K562 (cell line): ENCODE results near the gene NISCH. TPM values are rescaled to one million over a fixed set of nuclear protein-coding genes. Genes with fewer than 3 reads are reported as not detected.

Source experiments
- CEBPB ChIP-seq: fragments of 450-650 bp; IDR thresholded peaks from 2 replicates; pipeline ENCODE4 v1.6.1; 2016; ENCODE audit warnings: missing genetic modification characterization, missing compliant biosample characterization
- CREB1 ChIP-seq, 2 experiments: sonication (generic) in 1 of 2; formaldehyde crosslinking in 1 of 2; IDR thresholded peaks; 2 replicates each; pipeline versions ENCODE4 v1.6.1 to v1.8.0; 2012 to 2022; ENCODE audit warnings: inconsistent platforms in 1 of 2, mild to moderate bottlenecking in 1 of 2, missing genetic modification reagents in 1 of 2, moderate library complexity in 1 of 2
- CXXC5 ChIP-seq: fragments of 250-450 bp; sonication (Bioruptor Pico); IDR thresholded peaks from 2 replicates; pipeline ENCODE4 v1.8.0; 2022; ENCODE audit warnings: inconsistent platforms, mild to moderate bottlenecking, moderate library complexity
- EHMT2 ChIP-seq: fragments of 450-650 bp; IDR thresholded peaks from 2 replicates; pipeline ENCODE4 v1.6.1; 2018; ENCODE audit warnings: antibody characterized with exemption
- MCM2 ChIP-seq: fragments of 450-650 bp; IDR thresholded peaks from 2 replicates; pipeline ENCODE4 v1.6.1; 2017; ENCODE audit warnings: low read depth, mild to moderate bottlenecking
- PTRF ChIP-seq: fragments of 450-650 bp; IDR thresholded peaks from 2 replicates; pipeline ENCODE4 v1.6.1; 2016; ENCODE audit warnings: mild to moderate bottlenecking, missing genetic modification characterization, missing compliant biosample characterization
- ZBTB8A ChIP-seq: fragments of 450-650 bp; IDR thresholded peaks from 2 replicates; pipeline ENCODE4 v1.6.1; 2018; ENCODE audit warnings: mild to moderate bottlenecking, moderate library complexity; ENCODE audit not compliant: partially characterized antibody
- polyA plus RNA-seq, 8 experiments: library from polyadenylated mRNA; depleted of rRNA in 4 of 8; stranded (reverse) in 5 of 8; unstranded in 3 of 8; fragments of >200 nt; fragmentation: Nextera tagmentation in 2 of 8; fragmentation: Illumina TruSeq in 1 of 8; extraction: Ambion mirVana in 2 of 8; extraction: Trizol in 1 of 8; gene quantifications; 2 replicates each; pipeline versions ENCODE4 v1.2.1 to v1.2.3, GENCODE V29; 2011 to 2014; ENCODE audit warnings: inconsistent platforms in 1 of 8, missing spikeins in 1 of 8
- total RNA-seq, 7 experiments: library from RNA; depleted of rRNA in 6 of 7; stranded (reverse); fragments of >200 nt in 6 of 7; fragmentation: Illumina TruSeq in 2 of 7; extraction: Trizol in 2 of 7; gene quantifications; 2 replicates each; pipeline versions ENCODE4 v1.2.1 to v1.2.3, GENCODE V29; 2011 to 2021; ENCODE audit warnings: low replicate concordance in 1 of 7
- TF ChIP-seq, protein P1 (sequence below): sonication (generic); formaldehyde crosslinking; IDR thresholded peaks from 2 replicates; pipeline ENCODE4 v1.8.0; 2023; ENCODE audit warnings: mild to moderate bottlenecking, missing genetic modification reagents
- TF ChIP-seq, protein P2 (sequence below): fragments of 450-650 bp; formaldehyde crosslinking; IDR thresholded peaks from 2 replicates; pipeline ENCODE4 v1.4.0; 2022; ENCODE audit warnings: missing genetic modification characterization
- TF ChIP-seq, protein P3 (sequence below): sonication (generic); formaldehyde crosslinking; IDR thresholded peaks from 2 replicates; pipeline ENCODE4 v1.8.0; 2022; ENCODE audit warnings: mild to moderate bottlenecking, missing genetic modification reagents
- TF ChIP-seq, protein P4 (sequence below): fragments of 450-650 bp; IDR thresholded peaks from 2 replicates; pipeline ENCODE4 v1.6.1; 2017; ENCODE audit warnings: antibody characterized with exemption, mild to moderate bottlenecking

The NISCH gene
- total and polyA plus RNA-seq, 9 of the 15 experiments (the other 6 are each of a cell fraction or from before 2014, with no cell fraction given): 0.44 to 43.5 (median 23.4) TPM

DNA sequence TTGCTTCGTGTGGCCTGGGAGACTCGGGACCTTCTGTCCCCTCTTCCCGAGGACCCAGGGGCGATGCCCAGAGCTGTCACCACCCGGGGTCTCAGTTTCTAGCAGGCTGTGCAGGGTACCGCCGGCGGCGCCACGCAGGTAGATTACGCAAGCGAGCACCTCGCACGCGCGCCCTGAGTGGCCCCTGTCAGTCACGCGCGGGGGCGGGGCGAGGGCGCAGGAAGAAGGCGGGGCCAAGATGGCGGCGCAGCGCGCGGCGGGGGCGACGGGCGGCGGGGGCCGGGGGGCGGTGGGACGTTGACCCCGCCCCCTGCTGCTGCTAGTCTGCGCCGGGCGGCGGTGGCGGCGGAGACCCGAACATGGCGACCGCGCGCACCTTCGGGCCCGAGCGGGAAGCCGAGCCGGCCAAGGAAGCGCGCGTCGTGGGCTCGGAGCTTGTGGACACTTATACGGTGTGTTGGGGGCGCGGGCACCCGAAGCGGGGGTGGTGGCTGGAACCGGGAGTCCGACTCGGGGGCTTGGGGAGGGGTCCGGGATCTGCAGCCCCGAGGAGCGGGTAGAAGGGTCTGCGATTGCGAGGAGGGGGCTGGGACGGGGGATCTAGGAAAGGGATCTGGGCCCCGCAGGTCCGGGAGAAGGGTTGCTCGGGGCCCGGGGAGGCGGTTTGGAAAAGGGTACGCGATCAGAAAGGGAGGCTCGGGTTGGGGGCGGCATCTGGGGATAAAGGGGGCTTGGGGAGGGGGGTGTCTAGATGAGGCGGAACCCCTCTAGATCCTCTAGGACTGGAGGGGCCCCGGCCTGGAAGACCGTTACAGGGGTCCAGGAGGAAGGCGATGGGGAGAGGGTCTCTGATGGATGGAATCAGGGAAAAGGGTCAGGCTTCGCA lies at the start of gene NISCH (continued):
- TF ChIP-seq, protein P1, sequence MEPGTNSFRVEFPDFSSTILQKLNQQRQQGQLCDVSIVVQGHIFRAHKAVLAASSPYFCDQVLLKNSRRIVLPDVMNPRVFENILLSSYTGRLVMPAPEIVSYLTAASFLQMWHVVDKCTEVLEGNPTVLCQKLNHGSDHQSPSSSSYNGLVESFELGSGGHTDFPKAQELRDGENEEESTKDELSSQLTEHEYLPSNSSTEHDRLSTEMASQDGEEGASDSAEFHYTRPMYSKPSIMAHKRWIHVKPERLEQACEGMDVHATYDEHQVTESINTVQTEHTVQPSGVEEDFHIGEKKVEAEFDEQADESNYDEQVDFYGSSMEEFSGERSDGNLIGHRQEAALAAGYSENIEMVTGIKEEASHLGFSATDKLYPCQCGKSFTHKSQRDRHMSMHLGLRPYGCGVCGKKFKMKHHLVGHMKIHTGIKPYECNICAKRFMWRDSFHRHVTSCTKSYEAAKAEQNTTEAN (CRISPR knock-in tag): no peak
- TF ChIP-seq CEBPB (tag) (peak; percentile 98), ZBTB8A (no peak), PTRF (no peak), CXXC5 (CRISPR knock-in tag) (peak; percentile 77), EHMT2 (no peak), CREB1 (IDR thresholded peaks at IDR 0.05) (peak; percentile 48; the same call in 1 of the 2 replicates), CREB1 (CRISPR knock-in tag; IDR thresholded peaks at IDR 0.05) (0 out of 2 replicates have a peak, but pooled peaks have one; percentile 4), MCM2 (no peak)
- TF ChIP-seq, protein P2, sequence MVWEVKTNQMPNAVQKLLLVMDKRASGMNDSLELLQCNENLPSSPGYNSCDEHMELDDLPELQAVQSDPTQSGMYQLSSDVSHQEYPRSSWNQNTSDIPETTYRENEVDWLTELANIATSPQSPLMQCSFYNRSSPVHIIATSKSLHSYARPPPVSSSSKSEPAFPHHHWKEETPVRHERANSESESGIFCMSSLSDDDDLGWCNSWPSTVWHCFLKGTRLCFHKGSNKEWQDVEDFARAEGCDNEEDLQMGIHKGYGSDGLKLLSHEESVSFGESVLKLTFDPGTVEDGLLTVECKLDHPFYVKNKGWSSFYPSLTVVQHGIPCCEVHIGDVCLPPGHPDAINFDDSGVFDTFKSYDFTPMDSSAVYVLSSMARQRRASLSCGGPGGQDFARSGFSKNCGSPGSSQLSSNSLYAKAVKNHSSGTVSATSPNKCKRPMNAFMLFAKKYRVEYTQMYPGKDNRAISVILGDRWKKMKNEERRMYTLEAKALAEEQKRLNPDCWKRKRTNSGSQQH (CRISPR knock-in tag): no peak
- TF ChIP-seq, protein P3, sequence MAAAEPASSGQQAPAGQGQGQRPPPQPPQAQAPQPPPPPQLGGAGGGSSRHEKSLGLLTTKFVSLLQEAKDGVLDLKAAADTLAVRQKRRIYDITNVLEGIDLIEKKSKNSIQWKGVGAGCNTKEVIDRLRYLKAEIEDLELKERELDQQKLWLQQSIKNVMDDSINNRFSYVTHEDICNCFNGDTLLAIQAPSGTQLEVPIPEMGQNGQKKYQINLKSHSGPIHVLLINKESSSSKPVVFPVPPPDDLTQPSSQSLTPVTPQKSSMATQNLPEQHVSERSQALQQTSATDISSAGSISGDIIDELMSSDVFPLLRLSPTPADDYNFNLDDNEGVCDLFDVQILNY (CRISPR knock-in tag): no peak
- TF ChIP-seq, protein P4, sequence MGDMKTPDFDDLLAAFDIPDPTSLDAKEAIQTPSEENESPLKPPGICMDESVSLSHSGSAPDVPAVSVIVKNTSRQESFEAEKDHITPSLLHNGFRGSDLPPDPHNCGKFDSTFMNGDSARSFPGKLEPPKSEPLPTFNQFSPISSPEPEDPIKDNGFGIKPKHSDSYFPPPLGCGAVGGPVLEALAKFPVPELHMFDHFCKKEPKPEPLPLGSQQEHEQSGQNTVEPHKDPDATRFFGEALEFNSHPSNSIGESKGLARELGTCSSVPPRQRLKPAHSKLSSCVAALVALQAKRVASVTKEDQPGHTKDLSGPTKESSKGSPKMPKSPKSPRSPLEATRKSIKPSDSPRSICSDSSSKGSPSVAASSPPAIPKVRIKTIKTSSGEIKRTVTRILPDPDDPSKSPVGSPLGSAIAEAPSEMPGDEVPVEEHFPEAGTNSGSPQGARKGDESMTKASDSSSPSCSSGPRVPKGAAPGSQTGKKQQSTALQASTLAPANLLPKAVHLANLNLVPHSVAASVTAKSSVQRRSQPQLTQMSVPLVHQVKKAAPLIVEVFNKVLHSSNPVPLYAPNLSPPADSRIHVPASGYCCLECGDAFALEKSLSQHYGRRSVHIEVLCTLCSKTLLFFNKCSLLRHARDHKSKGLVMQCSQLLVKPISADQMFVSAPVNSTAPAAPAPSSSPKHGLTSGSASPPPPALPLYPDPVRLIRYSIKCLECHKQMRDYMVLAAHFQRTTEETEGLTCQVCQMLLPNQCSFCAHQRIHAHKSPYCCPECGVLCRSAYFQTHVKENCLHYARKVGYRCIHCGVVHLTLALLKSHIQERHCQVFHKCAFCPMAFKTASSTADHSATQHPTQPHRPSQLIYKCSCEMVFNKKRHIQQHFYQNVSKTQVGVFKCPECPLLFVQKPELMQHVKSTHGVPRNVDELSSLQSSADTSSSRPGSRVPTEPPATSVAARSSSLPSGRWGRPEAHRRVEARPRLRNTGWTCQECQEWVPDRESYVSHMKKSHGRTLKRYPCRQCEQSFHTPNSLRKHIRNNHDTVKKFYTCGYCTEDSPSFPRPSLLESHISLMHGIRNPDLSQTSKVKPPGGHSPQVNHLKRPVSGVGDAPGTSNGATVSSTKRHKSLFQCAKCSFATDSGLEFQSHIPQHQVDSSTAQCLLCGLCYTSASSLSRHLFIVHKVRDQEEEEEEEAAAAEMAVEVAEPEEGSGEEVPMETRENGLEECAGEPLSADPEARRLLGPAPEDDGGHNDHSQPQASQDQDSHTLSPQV: no peak; the same call in none of the 2 replicates
